Stimulated activated CD4-positive, alpha-beta T cell treated with anti-CD3 and anti-CD28 coated beads, TNF-alpha, amount 100 ng/mL, for 1 hour (primary cell): ENCODE results near the gene VSNL1.

Source experiments
- DNase-seq, 3 donors: peaks; one replicate each; pipeline ENCODE4 v3.0.0-alpha.2; 2020; ENCODE audit warnings: low read depth in 3 of 3, low spot score in 1 of 3

The VSNL1 gene

DNA sequence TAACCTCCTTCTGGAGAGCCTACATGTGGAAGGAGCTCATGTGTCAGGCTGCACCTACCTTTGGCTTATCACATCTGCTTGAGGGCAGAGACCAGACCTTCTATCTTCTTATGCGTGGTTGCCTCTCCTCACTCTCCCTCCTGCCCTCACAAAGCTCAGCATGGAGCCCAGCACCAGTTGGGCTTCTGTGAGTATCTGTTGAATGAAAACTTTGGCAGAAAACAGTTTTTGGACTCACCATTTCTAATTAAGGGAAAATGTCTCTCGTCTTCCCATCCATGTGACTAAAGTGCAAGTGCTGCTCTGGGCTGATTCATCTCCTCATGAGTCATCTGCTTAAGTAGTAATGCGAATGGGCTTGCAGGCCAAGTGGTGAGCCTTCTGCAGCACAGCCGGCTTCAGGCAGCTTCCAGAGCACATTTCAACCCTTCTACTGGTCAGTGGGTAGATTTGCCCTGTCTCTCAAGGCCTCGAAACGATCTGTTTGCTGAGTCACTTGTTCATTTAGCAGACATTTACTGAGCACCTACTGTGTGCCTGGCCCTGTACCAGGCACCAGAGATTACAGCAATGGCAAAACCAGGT lies 102.6 kb downstream of the VSNL1 start:
- no peak for DNase-seq

DNA sequence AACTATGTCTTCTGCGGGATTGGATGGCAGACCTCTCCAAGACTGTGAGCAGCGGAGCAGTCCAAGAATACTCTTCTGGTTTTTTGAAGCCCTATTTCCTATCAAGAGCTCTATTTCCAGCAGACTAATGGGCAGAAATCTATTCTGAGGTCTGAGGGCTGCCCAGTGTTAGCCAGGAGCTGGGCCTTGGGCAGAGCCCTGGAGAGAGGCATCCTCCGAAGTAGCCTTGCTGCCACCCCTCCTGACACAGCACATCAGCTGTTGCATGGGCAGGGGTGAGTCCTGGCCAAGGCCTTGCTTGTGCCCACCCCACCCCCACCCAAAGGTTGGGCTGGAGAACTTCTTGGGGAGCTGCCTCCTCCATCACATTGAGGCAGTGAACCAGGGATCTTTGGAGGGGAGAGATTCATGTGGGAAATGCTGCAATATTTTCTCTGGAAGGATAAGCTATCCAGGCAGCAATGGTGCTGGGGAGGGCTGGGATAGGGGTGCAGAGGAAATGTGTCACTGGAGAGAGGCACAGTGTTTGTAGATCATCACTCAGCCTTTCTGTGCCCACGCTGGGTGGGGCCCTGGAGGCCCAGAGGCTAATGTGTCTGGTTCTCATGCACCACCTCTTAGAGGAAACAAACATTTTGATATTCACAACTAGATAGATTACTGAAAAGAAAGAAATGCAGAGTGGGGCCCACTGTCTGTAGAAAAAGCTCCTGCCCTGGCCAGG lies 104.7 kb downstream of the VSNL1 start:
- DNase-seq = no peak

DNA sequence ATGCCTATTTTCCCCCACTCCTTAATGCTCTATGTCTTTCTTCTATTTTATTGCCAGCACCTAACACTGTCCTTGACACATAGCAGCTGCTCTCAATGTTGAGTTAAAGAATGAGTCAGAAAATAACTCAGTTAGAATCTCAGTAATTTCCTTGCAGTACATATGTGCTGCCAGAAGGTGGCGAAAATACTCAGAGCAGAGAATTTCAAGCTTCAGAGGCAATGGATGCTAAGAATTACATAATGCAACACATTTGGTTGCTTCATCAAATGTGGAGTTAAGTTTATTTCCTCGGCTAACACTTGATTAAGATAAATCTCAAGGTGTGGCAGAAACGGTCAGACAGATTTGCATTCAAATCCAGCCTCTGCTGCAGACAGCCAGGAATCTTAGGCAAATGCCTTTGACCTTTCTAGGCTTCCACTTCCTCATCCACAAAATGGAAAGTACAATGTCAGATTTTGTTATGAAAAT lies 105.6 kb downstream of the VSNL1 start:
- DNase-seq = no peak

- no peak for DNase-seq
Measured at GRCh38 chr2:17646838-17647701, 106.6 kb downstream of the VSNL1 start.

GRCh38 chr2:17648581-17648980 lies 108.1 kb downstream of the VSNL1 start:
- DNase-seq = no peak

DNA sequence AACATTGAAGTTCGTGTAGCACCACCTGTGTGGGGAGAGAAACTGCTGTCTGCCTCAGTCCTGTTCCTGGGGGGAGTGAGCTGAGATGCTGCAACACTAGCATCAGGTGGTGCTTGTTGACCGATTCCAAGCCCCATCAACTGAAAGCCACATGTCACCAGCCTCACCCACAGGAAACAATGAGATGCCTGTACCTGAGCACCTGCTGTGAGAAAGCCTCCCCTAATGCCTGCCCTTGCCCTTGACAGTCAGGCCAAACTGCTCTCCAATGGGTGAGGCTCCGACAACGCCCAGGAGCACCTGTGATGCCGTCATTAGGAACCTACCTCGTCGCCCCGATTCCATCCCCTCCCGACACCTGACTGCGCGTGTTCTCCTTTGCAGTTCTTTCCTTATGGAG lies 108.5 kb downstream of the VSNL1 start:
- no peak for DNase-seq

- no peak for DNase-seq
Measured at GRCh38 chr2:17652681-17653394, 112.3 kb downstream of the VSNL1 start.

DNA sequence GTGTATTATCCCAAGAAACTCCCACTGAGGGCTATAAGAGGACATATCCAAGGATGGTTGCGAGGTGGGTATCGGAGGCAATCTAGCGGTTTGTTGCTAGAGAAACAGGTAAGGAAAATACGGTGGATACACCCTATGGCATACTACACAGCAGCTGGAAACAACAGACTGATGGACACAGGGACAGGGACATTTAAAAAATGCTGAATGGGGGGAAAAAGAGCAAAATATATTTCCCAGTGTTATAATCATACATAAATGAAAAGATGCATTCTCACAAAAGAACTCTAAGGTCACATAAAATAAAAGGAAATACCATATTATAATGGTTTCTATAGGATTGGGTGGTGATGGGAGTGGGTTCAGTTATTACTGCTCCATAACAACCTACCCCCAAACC lies 117.3 kb downstream of the VSNL1 start:
- DNase-seq = no peak

DNA sequence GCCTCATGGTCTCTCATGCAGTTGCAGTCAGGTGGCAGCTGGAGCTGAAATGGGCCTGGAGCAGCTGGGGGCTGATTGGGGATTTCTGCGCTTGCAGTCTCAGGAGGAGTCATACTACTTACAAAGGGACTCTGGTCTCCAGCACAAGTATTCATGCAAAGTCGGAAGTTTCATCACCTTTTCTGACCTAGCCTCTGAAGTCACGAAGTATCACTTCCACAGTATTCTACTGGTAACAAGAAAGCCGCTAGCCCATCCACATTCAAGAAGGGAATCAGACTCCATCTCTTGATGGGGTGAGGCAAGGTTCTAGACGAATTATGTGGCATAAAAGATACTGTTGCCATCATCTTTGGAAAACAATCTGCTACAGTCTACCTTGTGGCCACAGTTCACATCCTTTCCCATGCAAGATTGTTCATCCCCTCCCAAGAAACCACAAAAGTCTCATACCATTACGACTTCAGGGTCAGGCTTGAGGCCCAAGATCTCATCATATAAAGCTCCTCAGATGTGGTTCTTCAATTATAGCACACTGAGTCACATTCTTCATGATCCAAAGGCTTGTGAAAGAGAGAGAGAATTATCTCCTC lies 117.9 kb downstream of the VSNL1 start:
- DNase-seq = no peak

- DNase-seq = no peak
Measured at GRCh38 chr2:17660219-17660618, 119.7 kb downstream of the VSNL1 start.

- DNase-seq = no peak
Measured at GRCh38 chr2:17661460-17661859, 121.0 kb downstream of the VSNL1 start.

- no peak for DNase-seq
Measured at GRCh38 chr2:17662723-17663122, 122.2 kb downstream of the VSNL1 start.

DNA sequence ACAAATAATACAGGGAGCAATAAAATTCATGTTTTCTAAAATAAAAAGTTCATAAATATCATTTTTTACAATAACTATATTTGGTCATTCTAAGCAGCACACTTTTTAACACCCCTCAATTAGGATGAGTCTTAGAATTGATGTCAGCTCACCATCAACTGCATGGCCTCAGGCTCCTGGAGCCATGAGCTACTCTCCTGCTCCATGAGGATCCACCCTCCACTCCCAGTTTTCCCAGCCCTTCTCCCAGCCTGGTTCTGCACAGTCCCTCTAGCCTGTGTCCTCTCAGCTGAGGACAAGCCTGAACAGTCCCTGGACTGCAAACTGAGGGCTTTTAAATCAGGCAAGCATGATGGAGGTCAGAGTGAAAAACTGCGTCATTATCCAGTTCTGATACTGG lies 124.0 kb downstream of the VSNL1 start:
- DNase-seq = no peak

DNA sequence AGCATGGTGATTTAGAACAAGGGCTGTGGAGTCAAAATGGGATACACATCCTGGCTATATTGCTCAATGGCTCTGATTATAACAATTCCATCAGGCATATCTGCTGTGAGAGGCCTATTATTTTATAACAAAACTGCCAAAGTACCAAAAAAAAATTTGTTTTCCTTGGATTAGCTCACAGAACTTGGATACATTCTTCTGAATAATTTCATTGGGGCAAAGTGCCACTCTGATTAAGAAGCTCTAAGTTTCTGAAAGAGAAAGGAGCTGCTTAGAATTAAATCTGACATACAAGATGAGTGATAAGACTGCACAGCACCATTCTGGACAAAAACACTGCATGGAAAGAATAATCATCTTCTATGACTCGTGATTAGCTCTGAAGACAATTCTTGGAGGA lies 127.4 kb downstream of the VSNL1 start:
- DNase-seq = no peak

- no peak for DNase-seq
Measured at GRCh38 chr2:17672583-17673317, 132.3 kb downstream of the VSNL1 start.

- DNase-seq = no peak
Measured at GRCh38 chr2:17674817-17675216, 134.3 kb downstream of the VSNL1 start.

GRCh38 chr2:17680119-17680518 lies 139.6 kb downstream of the VSNL1 start:
- DNase-seq = no peak

- DNase-seq = no peak
Measured at GRCh38 chr2:17682098-17682857, 141.8 kb downstream of the VSNL1 start.

DNA sequence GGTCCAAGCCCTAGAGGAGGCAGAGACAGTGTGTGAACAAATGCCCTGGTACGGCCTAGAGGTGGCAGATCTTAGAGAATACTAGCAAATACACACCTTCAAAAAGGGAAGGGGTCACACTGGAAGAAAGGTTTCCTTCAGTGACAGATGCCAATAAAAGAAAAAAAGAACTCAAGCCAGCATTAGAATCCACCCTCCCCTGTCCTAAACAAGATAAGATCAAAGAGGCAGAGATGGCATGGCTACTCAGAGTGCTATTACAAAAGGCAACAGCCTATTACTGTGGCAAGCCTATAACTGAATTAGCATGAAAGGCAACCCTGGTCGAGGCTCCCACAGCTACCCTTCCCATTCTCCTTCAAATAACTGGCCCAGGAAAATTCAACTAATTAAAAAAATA lies 143.5 kb downstream of the VSNL1 start:
- DNase-seq = no peak

- no peak for DNase-seq
Measured at GRCh38 chr2:17688600-17688999, 148.1 kb downstream of the VSNL1 start.
